Heart left ventricle (tissue), 16 donors: ENCODE results near the gene OR2T2. TPM values are rescaled to one million over a fixed set of nuclear protein-coding genes. Genes with fewer than 3 reads are reported as not detected.
"Not testable (repeated sequence)": the region's sequence is repeated elsewhere in the genome, so short reads cannot be mapped to it uniquely, and the experiment has no call there.

Source experiments
- ATAC-seq, 4 donors: fragments of 200-7000 bp; cut with Tn5 transposase; one replicate each; pipeline ENCODE4 v1.9.1; 2020 to 2022; ENCODE audit warnings: moderate library complexity in 4 of 4, mild to moderate bottlenecking in 3 of 4, moderate number of reproducible peaks in 1 of 4
- DNase-seq, 5 donors: peaks; one replicate each; pipeline ENCODE4 v3.0.0-alpha.2; 2020
- H3K27ac ChIP-seq, 12 donors: fragments of 200-600 bp; sonication (generic) in 4 of 12; one replicate each; pipeline versions ENCODE4 v1.5.0 to v1.8.0; 2016 to 2022; ENCODE audit warnings: mild to moderate bottlenecking in 2 of 12
- H3K27me3 ChIP-seq, 9 donors: fragments of 200-600 bp; sonication (generic) in 2 of 9; one replicate each; pipeline versions ENCODE4 v1.5.1 to v1.8.0; 2016 to 2022; ENCODE audit warnings: mild to moderate bottlenecking in 3 of 9
- H3K36me3 ChIP-seq, 9 donors: fragments of 200-600 bp; sonication (generic) in 2 of 9; one replicate each; pipeline versions ENCODE4 v1.5.0 to v1.8.0; 2018 to 2022; ENCODE audit warnings: mild to moderate bottlenecking in 2 of 9
- H3K4me1 ChIP-seq, 12 donors: fragments of 200-600 bp; sonication (generic) in 4 of 12; one replicate each; pipeline versions ENCODE4 v1.5.0 to v1.8.0; 2016 to 2022; ENCODE audit warnings: mild to moderate bottlenecking in 3 of 12
- H3K4me3 ChIP-seq, 12 donors: fragments of 200-600 bp; sonication (generic) in 4 of 12; one replicate each; pipeline versions ENCODE4 v1.5.0 to v1.8.0; 2017 to 2022; ENCODE audit warnings: mild to moderate bottlenecking in 9 of 12, moderate library complexity in 4 of 12
- H3K9me3 ChIP-seq, 12 donors: fragments of 200-600 bp; sonication (generic) in 4 of 12; one replicate each; pipeline versions ENCODE4 v1.5.0 to v1.8.0; 2016 to 2022; ENCODE audit warnings: mild to moderate bottlenecking in 1 of 12
- CTCF ChIP-seq, 12 donors: fragments of 200-600 bp; sonication (generic) in 4 of 12; IDR thresholded peaks; one replicate each; pipeline versions ENCODE4 v1.5.0 to v1.8.0; 2018 to 2022; ENCODE audit warnings: antibody characterized with exemption in 12 of 12, mild to moderate bottlenecking in 5 of 12
- POLR2A ChIP-seq, 2 donors: fragments of 450-650 bp; IDR thresholded peaks; one replicate each; pipeline ENCODE4 v1.6.1; 2017; ENCODE audit warnings: antibody characterized with exemption in 2 of 2, mild to moderate bottlenecking in 2 of 2, moderate library complexity in 2 of 2
- WGBS, 4 donors: extraction: QIAGEN DNeasy Blood & Tissue Kit in 2 of 4; methylation state at CpG; one replicate each; pipeline versions ENCODE4 v1.1.5 to v1.1.7; 2013 to 2018; 5-methylcytosine and 5-hydroxymethylcytosine counted together
- intact Hi-C, 10 donors: fragments of 100-400 bp; cut with DNase I; formaldehyde crosslinking; loops; one replicate each; pipeline versions ENCODE4 v1.11.1 to v1.14.2; 2022
- polyA plus RNA-seq, 2 donors: library from polyadenylated mRNA; stranded (reverse); fragments of 200-250 nt; gene quantifications; one replicate each; pipeline ENCODE4 v1.2.3, GENCODE V29; 2013
- total RNA-seq, 9 donors: library from RNA; depleted of rRNA in 2 of 9; stranded (reverse); fragments of >200 nt in 2 of 9; fragmentation: NEBNext Ultra II Directional in 3 of 9; extraction: Animal tissue kit (Norgen Biotek cat#: 25700) in 3 of 9; gene quantifications; one replicate each; pipeline versions ENCODE4 v1.1.0 to v1.2.4, GENCODE V29; 2016 to 2023
- donor health status: ischemic (EF 13 %, LVEDD 7.1; RV severe dilation, severe dysfunction).
- donor health status: healthy with polysubstance abuse.
- donor health status: DM: no; HTN: yes; CAD: no.
- donor health status: DM: no; HTN: no; CAD: no.
- donor health status: ischemic (EF 25% LVEDD 6.9; RV normal size, moderate dysfunction).
- donor health status: ischemic (EF 25% LVEDD 5.7; RV mildly dilated, moderate dysfunction).
- donor health status: healthy.
- donor health status: DM: yes; HTN: yes; CAD: no.
- donor health status: ischemic (EF 35%, LVEDD 5.7; RV mildly dilated, moderate dysfunction).
- donor health status: nonischemic (EF 11% LVEDD 7.7; RV severe dilation, severe dysfunction).
- donor health status: DM: yes; HTN: yes; CAD: no.
- donor health status: PGD.
- donor health status: ischemic (EF 29% LVEDD 5.4; RV normal size, mild dysfunction).
- donor health status: nonischemic (EF 23%, LVEDD 6.1; RV moderate dilation, normal function).

OR2T2 gene
- total and polyA plus RNA-seq, 11 donors, result not detected

GRCh38 chr1:248455045-248455444, 9.6 kb downstream of the OR2T2 start:
- H3K9me3 ChIP-seq, H3K4me1 ChIP-seq, H3K27ac ChIP-seq, ATAC-seq, intact Hi-C loops, H3K4me3 ChIP-seq, H3K27me3 ChIP-seq, H3K36me3 ChIP-seq, DNase-seq: not testable (repeated sequence)
- WGBS, 4 donors, result 72 to 94% (median 75%) methylated on average over 1 to 3 of the region's 4 CpGs

- DNase-seq, H3K4me3 ChIP-seq, H3K27ac ChIP-seq, ATAC-seq, H3K36me3 ChIP-seq, H3K9me3 ChIP-seq, H3K27me3 ChIP-seq, intact Hi-C loops, H3K4me1 ChIP-seq: not testable (repeated sequence)
- no CpG with 5 or more reads among the region's 2 CpGs for WGBS, 4 donors
Observed at GRCh38 chr1:248456635-248457034, 11.2 kb downstream of the OR2T2 start.

GRCh38 chr1:248459117-248459516, 13.7 kb downstream of the OR2T2 start:
- H3K4me1 ChIP-seq, DNase-seq: not testable (repeated sequence)

GRCh38 chr1:248471154-248471553, 25.7 kb downstream of the OR2T2 start:
- Histone ChIP-seq H3K27ac (no peak overlapping the region), H3K4me3 (no peak overlapping the region), H3K27me3 (no peaks in the 10 kb centered on the region), H3K36me3 (no peaks in the 10 kb centered on the region), H3K9me3 (no peaks in the 10 kb centered on the region), H3K4me1 (no peaks in the 10 kb centered on the region)
- intact Hi-C loops, result no loop called here
- 75 to 86% (median 81%) methylated on average over 4 of the region's 4 CpGs for WGBS, 4 donors
- DNase-seq, result no peak
- no peak for ATAC-seq
- no peak for TF ChIP-seq CTCF (IDR thresholded peaks at IDR 0.05)
- no peak for TF ChIP-seq POLR2A (IDR thresholded peaks at IDR 0.05)

More at GRCh38 chr1:248459117-248459516, 13.7 kb downstream of the OR2T2 start:
- H3K9me3 ChIP-seq, H3K27me3 ChIP-seq, ATAC-seq, intact Hi-C loops, H3K27ac ChIP-seq, H3K4me3 ChIP-seq, H3K36me3 ChIP-seq: not testable (repeated sequence)
- WGBS, 4 donors, result 55 to 62% (median 58%) methylated on average over 7 of the region's 7 CpGs

GRCh38 chr1:248472111-248472510, 26.7 kb downstream of the OR2T2 start:
- H3K27me3 ChIP-seq, H3K4me1 ChIP-seq, DNase-seq, H3K27ac ChIP-seq, H3K9me3 ChIP-seq, H3K36me3 ChIP-seq, intact Hi-C loops, H3K4me3 ChIP-seq, ATAC-seq: not testable (repeated sequence)
- 50 to 60% (median 53%) methylated on average over 2 of the region's 2 CpGs for WGBS, 4 donors

- WGBS, 4 donors, result 67 to 82% (median 73%) methylated on average over 1 to 2 of the region's 2 CpGs
- H3K4me3 ChIP-seq, H3K4me1 ChIP-seq, H3K36me3 ChIP-seq, H3K27me3 ChIP-seq, DNase-seq, intact Hi-C loops, ATAC-seq, H3K27ac ChIP-seq, H3K9me3 ChIP-seq: not testable (repeated sequence)
Observed at GRCh38 chr1:248473051-248473450, 27.6 kb downstream of the OR2T2 start, which contains the start of gene OR2T3. OR2T3 (plus strand) TSS chr1:248473351; CDS start chr1:248473351, 0 bp downstream.

- intact Hi-C loops, H3K4me3 ChIP-seq, H3K9me3 ChIP-seq, ATAC-seq, H3K27ac ChIP-seq, H3K27me3 ChIP-seq, H3K36me3 ChIP-seq, DNase-seq, H3K4me1 ChIP-seq: not testable (repeated sequence)
- WGBS, 4 donors, result no CpG with 5 or more reads among the region's 1 CpG
Observed at GRCh38 chr1:248475660-248476059, 30.2 kb downstream of the OR2T2 start.

- ATAC-seq, result not testable (repeated sequence)
Observed at GRCh38 chr1:248481686-248482579, 36.5 kb downstream of the OR2T2 start.

GRCh38 chr1:248488289-248488688, 42.9 kb downstream of the OR2T2 start, which contains the start of gene OR2T5:
OR2T5 (plus strand) TSS chr1:248488589; CDS start chr1:248488589, 0 bp downstream.
- H3K4me1 ChIP-seq, H3K27ac ChIP-seq, H3K27me3 ChIP-seq, H3K9me3 ChIP-seq, intact Hi-C loops, H3K36me3 ChIP-seq, DNase-seq, H3K4me3 ChIP-seq, ATAC-seq: not testable (repeated sequence)
- WGBS, 4 donors, result 66 to 80% (median 77%) methylated on average over 4 to 5 of the region's 6 CpGs; no CpG with 5 or more reads in 1 of the 4 donors

More at GRCh38 chr1:248481686-248482579, 36.5 kb downstream of the OR2T2 start:
- H3K36me3 ChIP-seq, H3K9me3 ChIP-seq, intact Hi-C loops, H3K4me1 ChIP-seq, H3K27ac ChIP-seq, H3K27me3 ChIP-seq, H3K4me3 ChIP-seq, DNase-seq: not testable (repeated sequence)
- 62 to 67% (median 64%) methylated on average over 13 of the region's 13 CpGs for WGBS, 4 donors

- H3K27me3 ChIP-seq, H3K4me3 ChIP-seq, ATAC-seq, intact Hi-C loops, H3K4me1 ChIP-seq, DNase-seq, H3K36me3 ChIP-seq, H3K9me3 ChIP-seq, H3K27ac ChIP-seq: not testable (repeated sequence)
- no CpG with 5 or more reads among the region's 5 CpGs for WGBS, 4 donors
Observed at GRCh38 chr1:248496661-248497060, 51.2 kb downstream of the OR2T2 start.
